ENCODE data around the gene ATP6V0D1. TPM values are rescaled to one million over a fixed set of nuclear protein-coding genes. Genes with fewer than 3 reads are reported as not detected.

ATP6V0D1 gene
- polyA plus RNA-seq, 3 donors, result 354 to 687 (median 631) TPM

DNA sequence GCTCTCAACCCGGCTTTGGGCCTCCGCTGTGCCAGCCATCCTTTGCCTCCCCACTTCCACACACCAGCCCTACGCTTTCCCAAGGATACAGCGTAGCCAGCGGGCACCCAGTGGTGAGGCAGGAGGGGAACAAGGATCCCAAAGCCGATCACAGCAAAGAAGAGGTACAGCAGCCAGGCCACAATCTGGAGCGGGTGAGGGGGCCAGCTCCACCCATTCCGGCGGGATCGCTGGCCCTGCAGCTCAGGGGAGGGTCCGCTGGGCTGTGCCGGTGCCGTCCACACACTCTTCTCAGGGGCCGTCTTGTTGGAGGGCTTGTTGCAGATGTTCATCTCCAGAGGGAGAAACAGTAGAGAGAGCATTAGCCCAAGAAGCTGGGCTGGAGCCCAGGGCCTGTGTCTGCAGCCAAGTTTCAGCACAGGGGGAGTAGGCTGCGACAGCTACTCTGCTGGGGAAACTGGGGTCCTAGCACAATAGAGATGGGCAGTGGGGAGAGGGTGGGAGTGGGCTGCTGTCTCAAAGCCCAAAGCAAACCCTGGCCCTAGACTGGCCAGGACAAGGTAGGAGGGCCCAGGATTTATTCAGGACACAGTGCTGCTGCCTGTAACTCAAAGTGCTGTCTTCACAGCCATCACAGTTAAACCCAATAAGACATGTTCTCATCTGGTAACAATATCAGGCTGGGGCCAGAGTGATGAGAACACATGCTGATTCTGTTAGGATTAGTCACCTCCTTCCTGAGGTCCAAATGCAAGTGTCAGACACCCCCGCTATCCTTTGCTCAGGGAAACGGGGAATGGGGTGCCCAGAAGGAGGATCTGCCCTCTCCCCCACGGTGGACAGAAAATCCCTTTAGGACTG lies 74.6 kb downstream of the ATP6V0D1 start:
- no peak for TF ChIP-seq CTCF (IDR thresholded peaks at IDR 0.05)
- DNase-seq, result peak in 1 of 3 donors; percentile 8
- H2AFZ ChIP-seq (ENCODE audit: insufficient read depth, low read depth, low read length, poor library complexity, severe bottlenecking), result no peak overlapping the region
- H3K9me3 ChIP-seq (replicated peaks in 1 of 2; ENCODE audit: control insufficient read depth in 1 of 2, insufficient read depth in 1 of 2, low read length in 2 of 2), result no peaks in the 10 kb centered on the region
- no peak overlapping the region for H3K4me3 ChIP-seq (replicated peaks in 1 of 3; ENCODE audit: low read depth in 2 of 3, low read length in 3 of 3)
- peaks cover 0 to 2% (median 0%) of the 10 kb centered on the region in 7 donors for H3K9me3 Mint-ChIP-seq
- no peak overlapping the region for H3K27ac Mint-ChIP-seq
- H3K27me3 Mint-ChIP-seq (ENCODE audit: low read depth in 3 of 3), result peaks cover 0 to 9% (median 7%) of the 10 kb centered on the region in 3 donors
- H3K36me3 Mint-ChIP-seq, result no peaks in the 10 kb centered on the region
- H3K9ac ChIP-seq (ENCODE audit: insufficient read depth, low read length, poor library complexity, severe bottlenecking), result no peak overlapping the region
- no peak overlapping the region for H3K4me3 Mint-ChIP-seq
- H3K27me3 ChIP-seq (ENCODE audit: control insufficient read depth in 2 of 2, insufficient read depth in 2 of 2, low read length in 2 of 2), result no peaks in the 10 kb centered on the region
- peaks cover 10 to 12% of the 10 kb centered on the region in 2 donors for H3K4me1 ChIP-seq (ENCODE audit: control insufficient read depth in 1 of 2, insufficient read depth in 2 of 2, low read length in 2 of 2)
- 94% methylated on average over 12 of the region's 18 CpGs for WGBS (ENCODE audit: insufficient coverage)
- H4K20me1 ChIP-seq (ENCODE audit: insufficient read depth, low read length), result no peaks in the 10 kb centered on the region
- H3K4me1 Mint-ChIP-seq, result peaks cover 12% of the 10 kb centered on the region
- no peak overlapping the region for H3K27ac ChIP-seq (ENCODE audit: low read depth in 1 of 2, low read length in 2 of 2)
- no peaks in the 10 kb centered on the region for H3K79me2 ChIP-seq (ENCODE audit: insufficient read depth, low read length)
- intact Hi-C loops (cut with micrococcal nuclease), result loop anchor here in 1 of 2 donors (10.0 kb wide), 1 partner anchor 52 kb away; no protein-coding TSS in a partner anchor
- H3K36me3 ChIP-seq (replicated peaks in 1 of 2; ENCODE audit: control insufficient read depth in 1 of 2, insufficient read depth in 2 of 2, low read length in 2 of 2), result no peaks in the 10 kb centered on the region
- no peak overlapping the region for H3K4me2 ChIP-seq (replicated peaks; ENCODE audit: extremely low read depth, low read length, poor library complexity, severe bottlenecking)

DNA sequence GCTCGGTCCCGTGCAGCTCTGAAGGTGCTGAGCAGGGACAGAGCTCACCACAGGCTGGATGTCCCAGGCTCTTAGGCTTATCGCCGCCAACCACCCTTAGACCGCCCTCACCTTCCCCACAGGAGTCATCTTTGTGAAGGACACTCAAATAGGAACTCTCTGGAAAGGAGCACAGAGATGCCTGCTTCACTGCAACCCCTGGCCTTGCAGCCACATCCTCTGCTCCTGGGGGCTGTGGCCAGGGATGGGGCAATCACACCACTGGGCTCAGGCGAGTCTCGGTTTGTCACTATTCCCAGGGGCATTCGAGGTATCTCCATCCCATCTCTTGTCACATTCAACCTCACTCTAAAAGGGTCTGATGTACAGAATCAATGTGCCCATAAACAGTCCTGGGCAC lies 75.6 kb downstream of the ATP6V0D1 start:
- 81% methylated on average over 5 of the region's 8 CpGs for WGBS (ENCODE audit: insufficient coverage)
- no peaks in the 10 kb centered on the region for H3K27me3 ChIP-seq (ENCODE audit: control insufficient read depth in 2 of 2, insufficient read depth in 2 of 2, low read length in 2 of 2)
- peaks cover 2 to 9% (median 7%) of the 10 kb centered on the region in 3 donors for H3K27me3 Mint-ChIP-seq (ENCODE audit: low read depth in 3 of 3)
- TF ChIP-seq CTCF (IDR thresholded peaks at IDR 0.05), result no peak
- no peak overlapping the region for H3K27ac ChIP-seq (ENCODE audit: low read depth in 1 of 2, low read length in 2 of 2)
- H4K20me1 ChIP-seq (ENCODE audit: insufficient read depth, low read length), result no peaks in the 10 kb centered on the region
- H3K9me3 ChIP-seq (replicated peaks in 1 of 2; ENCODE audit: control insufficient read depth in 1 of 2, insufficient read depth in 1 of 2, low read length in 2 of 2), result no peaks in the 10 kb centered on the region
- H3K4me3 Mint-ChIP-seq, result no peak overlapping the region
- no peaks in the 10 kb centered on the region for H3K79me2 ChIP-seq (ENCODE audit: insufficient read depth, low read length)
- peaks cover 12% of the 10 kb centered on the region for H3K4me1 Mint-ChIP-seq
- H2AFZ ChIP-seq (ENCODE audit: insufficient read depth, low read depth, low read length, poor library complexity, severe bottlenecking), result no peak overlapping the region
- intact Hi-C loops (cut with micrococcal nuclease), result loop anchor here in 1 of 2 donors (10.0 kb wide), 1 partner anchor 51 kb away; no protein-coding TSS in a partner anchor
- H3K36me3 ChIP-seq (replicated peaks in 1 of 2; ENCODE audit: control insufficient read depth in 1 of 2, insufficient read depth in 2 of 2, low read length in 2 of 2), result no peaks in the 10 kb centered on the region
- H3K4me1 ChIP-seq (ENCODE audit: control insufficient read depth in 1 of 2, insufficient read depth in 2 of 2, low read length in 2 of 2), result peaks cover 10 to 12% of the 10 kb centered on the region in 2 donors
- no peak overlapping the region for H3K9ac ChIP-seq (ENCODE audit: insufficient read depth, low read length, poor library complexity, severe bottlenecking)
- no peak overlapping the region for H3K4me2 ChIP-seq (replicated peaks; ENCODE audit: extremely low read depth, low read length, poor library complexity, severe bottlenecking)
- peaks cover 0 to 2% (median 0%) of the 10 kb centered on the region in 7 donors for H3K9me3 Mint-ChIP-seq
- H3K27ac Mint-ChIP-seq, result no peak overlapping the region
- H3K4me3 ChIP-seq (replicated peaks in 1 of 3; ENCODE audit: low read depth in 2 of 3, low read length in 3 of 3), result no peak overlapping the region
- H3K36me3 Mint-ChIP-seq, result no peaks in the 10 kb centered on the region
- no peak for DNase-seq
